Inflammatory macrophage (primary cell): Measurements from ENCODE around the gene KIR3DL1.
"Not testable (repeated sequence)": the region's sequence is repeated elsewhere in the genome, so short reads cannot be mapped to it uniquely, and the experiment has no call there.

Source experiments
- DNase-seq, 2 donors: peaks; one replicate each; pipeline ENCODE4 v3.0.0-alpha.2; 2020 to 2022

The KIR3DL1 gene

DNA sequence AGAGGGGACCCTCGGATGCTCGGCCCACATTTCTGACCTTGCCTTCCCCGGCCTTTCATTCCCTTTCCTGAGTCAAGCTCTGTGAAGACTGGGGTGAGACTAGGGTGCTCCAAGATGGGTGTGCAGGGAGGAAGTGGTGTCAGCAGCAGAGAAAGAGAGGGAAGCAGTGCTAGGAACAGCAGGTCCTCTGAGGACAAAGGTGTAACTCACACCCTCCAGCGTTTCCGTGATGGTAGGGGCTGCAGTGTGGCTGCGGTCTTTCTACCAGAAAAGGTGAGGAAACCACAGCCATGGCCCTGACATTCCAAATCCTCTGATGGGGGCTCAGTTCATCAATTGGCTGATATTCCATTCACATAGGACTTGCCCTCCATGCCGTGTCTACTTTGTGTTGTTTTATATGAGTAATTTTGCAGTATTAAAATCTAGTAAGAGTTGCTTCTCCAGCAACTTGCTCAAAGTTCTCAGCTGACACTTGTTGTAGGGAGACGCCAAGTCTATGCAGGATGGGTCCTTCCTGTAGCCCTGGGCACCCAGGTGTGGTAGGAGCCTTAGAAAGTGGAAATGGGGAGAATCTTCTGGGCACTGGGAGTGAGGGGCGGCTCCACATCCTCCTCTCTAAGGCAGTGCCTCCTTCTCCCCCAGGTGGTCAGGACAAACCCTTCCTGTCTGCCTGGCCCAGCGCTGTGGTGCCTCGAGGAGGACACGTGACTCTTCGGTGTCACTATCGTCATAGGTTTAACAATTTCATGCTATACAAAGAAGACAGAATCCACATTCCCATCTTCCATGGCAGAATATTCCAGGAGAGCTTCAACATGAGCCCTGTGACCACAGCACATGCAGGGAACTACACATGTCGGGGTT, 1.6 kb downstream of the KIR3DL1 start:
- no peak for DNase-seq

DNA sequence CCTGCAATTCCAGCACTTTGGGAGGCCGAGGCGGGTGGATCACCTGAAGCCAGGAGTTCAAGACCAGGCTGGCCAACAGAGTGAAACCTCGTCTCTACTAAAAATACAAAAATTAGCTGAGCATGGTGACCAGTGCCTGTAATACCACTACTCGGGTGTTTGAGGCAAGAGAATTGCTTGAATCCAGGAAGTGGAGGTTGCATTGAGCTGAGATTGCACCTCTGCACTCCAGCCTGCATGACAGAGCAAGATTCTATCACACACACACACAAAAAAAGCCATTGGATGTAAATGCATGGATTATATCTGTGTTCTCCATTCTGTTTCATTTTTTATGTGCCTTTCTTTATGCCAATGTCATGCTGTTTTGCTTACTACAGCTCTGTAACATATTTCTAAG, 8.1 kb downstream of the KIR3DL1 start:
- peak; percentile 45 to 72 for DNase-seq

DNA sequence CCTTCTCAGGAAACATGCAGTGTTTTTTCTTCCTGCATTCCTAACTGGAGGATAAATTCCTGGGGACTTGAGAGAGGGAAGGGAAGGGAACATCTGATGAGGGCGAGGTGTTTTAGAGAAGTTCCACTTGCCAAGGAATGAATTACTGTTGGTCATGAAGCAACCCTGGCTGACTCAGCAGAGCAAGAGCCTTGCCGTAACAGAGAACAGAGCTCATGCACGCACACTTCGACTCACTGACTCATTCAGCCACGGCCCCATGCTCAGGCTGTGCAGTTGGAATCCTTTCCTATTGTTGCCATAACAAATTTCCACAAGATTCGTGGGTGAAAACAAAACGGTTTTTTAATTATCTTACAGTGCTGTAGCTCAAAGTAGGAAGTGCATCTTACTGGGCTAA, 9.1 kb downstream of the KIR3DL1 start:
- DNase-seq, result peak; percentile 10 to 30

DNA sequence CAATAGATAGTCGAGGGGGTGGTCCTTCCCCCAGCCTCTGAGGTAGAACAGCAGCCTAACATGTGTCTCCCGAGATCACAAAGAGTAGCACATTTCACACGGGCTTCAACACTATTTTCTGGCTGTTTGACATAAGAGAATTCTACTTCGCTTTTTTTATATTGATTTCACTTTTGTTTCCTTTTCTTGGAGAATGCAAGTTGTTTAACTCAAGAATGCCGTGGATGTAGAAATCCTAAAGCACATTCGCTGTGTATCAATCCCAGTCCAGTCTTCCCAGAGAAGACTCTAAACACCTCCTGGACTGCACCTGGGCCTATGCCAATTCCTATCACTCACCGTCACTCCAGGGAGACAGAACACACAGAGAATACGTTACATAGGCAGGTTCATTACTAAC, 11.8 kb downstream of the KIR3DL1 start:
- DNase-seq, result peak; percentile 17 to 29

DNA sequence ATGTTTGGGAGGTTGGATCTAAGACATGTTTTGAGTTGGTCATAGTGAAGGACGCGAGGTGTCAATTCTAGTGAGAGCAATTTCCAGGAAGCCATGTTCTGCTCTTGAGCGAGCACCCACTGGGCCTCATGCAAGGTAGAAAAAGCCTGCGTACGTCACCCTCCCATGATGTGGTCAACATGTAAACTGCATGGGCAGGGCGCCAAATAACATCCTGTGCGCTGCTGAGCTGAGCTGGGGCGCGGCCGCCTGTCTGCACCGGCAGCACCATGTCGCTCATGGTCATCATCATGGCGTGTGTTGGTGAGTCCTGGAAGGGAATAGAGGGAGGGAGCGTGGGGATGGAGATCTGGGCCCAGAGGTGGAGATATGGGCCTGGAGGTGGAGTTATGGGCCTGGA, 16.2 kb downstream of the KIR3DL1 start, which contains the start of gene KIR2DS4:
Gene KIR2DS4, plus strand, starts transcription at position 181 of the 400 bp plus-strand sequence.
- not testable (repeated sequence) for DNase-seq

DNA sequence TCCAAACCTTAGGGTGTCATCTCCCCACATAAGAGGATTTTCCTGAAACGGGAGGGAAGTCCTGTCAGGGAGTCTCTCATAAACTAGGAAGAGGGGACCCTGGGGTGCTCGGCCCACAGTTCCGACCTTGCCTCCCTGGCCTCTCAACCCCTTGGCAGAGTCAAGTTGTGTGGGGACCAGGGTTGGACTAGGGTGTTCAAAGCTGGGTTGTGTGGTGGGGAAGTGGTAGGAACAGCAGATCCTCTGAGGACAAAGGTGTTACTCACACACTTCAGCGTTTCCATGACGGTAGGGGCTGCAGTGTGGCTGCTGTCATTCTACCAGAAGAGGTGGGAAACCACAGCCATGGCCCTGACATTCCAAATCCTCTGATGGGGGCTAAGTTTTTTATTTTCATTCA, 18.9 kb downstream of the KIR3DL1 start:
- DNase-seq, result not testable (repeated sequence)

DNA sequence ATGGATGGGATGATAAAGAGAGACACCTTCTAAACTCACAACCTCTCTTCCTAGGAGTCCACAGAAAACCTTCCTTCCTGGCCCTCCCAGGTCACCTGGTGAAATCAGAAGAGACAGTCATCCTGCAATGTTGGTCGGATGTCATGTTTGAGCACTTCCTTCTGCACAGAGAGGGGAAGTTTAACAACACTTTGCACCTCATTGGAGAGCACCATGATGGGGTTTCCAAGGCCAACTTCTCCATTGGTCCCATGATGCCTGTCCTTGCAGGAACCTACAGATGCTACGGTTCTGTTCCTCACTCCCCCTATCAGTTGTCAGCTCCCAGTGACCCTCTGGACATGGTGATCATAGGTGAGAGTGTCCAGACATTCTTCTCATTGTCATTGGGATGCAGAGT, 21.3 kb downstream of the KIR3DL1 start:
- peak; percentile 51 to 76 for DNase-seq

DNA sequence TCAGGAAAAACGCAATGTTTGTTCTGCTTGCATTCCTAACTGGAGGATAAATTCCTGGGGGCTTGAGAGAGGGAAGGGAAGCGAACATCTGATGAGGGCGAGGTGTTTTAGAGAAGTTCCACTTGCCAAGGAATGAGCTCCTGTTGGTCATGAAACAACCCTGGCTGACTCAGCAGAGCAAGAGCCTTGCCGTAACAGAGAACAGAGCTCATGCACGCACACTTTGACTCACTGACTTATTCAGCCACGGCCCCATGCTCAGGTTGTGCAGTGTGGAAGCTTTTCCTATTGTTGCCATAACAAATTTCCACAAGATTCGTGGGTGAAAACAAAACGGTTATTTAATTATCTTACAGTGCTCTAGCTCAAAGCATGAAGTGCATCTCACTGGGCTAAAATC, 26.9 kb downstream of the KIR3DL1 start:
- peak in 1 of 2 donors; percentile 18 for DNase-seq

DNA sequence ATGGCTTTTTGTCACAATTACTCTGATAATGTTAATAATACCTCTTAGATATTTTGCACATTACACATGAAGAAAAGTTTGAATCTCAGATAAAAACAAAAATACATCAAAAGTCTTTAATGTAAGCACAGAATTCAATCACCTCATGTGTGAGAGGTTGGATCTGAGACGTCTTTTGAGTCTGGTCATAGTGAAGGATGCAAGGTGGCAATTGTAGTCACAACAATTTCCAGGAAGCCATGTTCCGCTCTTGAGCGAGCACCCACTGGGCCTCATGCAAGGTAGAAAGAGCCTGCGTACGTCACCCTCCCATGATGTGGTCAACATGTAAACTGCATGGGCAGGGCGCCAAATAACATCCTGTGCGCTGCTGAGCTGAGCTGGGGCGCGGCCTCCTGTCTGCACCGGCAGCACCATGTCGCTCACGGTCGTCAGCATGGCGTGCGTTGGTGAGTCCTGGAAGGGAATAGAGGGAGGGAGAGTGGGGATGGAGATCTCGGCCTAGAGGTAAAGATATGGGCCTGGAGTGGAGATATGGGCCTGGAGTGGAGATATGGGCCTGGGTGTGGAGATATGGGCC, 33.9 kb downstream of the KIR3DL1 start, which contains the start of gene KIR3DL2:
Gene KIR3DL2, plus strand, starts transcription at position 383 of the 580 bp plus-strand sequence. Its CDS starts 33 bp downstream, at position 416.
- not testable (repeated sequence) for DNase-seq

DNA sequence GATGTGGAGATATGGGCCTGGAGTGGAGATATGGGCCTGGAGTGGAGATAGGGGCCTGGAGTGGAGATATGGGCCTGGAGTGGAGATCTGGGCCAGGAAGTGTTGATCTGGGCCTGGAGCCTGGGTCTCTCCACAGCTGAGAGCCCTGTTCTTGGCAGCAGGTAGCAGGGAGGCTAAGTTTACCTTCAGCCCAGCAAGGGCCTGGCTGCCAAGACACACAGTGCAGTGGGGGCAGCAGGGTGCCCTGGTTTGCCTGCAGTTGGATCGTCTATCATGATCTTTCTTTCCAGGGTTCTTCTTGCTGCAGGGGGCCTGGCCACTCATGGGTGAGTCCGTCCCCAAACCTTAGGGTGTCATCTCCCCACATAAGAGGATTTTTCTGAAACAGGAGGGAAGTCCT, 34.7 kb downstream of the KIR3DL1 start:
- no peak for DNase-seq

DNA sequence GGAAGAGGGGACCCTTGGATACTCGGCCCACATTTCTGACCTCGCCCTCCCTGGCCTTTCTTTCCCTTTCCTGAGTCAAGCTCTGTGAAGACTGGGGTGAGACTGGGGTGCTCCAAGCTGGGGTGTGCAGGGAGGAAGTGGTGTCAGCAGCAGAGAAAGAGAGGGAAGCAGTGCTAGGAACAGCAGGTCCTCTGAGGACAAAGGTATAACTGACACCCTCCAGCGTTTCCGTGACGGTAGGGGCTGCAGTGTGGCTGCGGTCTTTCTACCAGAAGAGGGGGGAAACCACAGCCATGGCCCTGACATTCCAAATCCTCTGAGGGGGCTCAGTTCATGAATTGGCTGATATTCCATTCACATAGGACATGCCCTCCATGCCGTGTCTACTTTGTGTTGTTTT, 35.1 kb downstream of the KIR3DL1 start:
- no peak for DNase-seq

DNA sequence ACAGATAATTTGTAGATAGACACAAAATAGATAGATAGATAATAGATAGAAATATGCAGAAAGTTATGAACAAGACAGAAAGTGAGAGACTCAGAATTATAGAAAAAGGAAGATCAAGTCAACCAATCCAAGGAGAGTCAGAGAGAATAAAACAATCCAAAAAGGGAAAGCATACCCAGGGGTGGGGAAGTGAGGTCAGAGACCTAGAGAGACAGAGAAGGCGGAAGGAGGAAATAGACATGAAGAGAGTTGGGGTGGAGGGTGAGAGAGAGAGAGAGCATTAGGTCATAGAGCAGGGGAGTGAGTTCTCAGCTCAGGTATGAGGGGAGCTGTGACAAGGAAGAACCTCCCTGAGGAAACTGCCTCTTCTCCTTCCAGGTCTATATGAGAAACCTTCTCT, 39.0 kb downstream of the KIR3DL1 start:
- DNase-seq, result peak; percentile 19 to 43

DNA sequence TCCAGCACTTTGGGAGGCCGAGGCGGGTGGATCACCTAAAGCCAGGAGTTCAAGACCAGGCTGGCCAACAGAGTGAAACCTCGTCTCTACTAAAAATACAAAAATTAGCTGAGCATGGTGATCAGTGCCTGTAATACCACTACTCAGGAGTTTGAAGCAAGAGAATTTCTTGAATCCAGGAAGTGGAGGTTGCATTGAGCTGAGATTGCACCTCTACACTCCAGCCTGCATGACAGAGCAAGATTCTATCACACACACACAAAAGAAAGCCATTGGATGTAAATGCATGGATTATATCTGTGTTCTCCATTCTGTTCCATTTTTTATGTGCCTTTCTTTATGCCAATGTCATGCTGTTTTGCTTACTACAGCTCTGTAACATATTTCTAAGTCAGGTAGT, 42.2 kb downstream of the KIR3DL1 start:
- DNase-seq, result peak in 1 of 2 donors; percentile 24

DNA sequence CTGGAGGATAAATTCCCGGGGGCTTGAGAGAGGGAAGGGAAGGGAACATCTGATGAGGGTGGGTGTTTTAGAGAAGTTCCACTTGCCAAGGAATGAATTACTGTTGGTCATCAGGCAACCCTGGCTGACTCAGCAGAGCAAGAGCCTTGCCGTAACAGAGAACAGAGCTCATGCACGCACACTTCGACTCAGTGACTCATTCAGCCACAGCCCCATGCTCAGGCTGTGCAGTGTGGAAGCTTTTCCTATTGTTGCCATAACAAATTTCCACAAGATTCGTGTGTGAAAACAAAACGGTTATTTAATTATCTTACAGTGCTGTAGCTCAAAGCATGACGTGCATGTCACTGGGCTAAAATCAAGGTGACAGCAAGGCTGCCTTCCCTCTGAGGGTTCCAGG, 43.2 kb downstream of the KIR3DL1 start:
- peak; percentile 71 to 81 for DNase-seq

DNA sequence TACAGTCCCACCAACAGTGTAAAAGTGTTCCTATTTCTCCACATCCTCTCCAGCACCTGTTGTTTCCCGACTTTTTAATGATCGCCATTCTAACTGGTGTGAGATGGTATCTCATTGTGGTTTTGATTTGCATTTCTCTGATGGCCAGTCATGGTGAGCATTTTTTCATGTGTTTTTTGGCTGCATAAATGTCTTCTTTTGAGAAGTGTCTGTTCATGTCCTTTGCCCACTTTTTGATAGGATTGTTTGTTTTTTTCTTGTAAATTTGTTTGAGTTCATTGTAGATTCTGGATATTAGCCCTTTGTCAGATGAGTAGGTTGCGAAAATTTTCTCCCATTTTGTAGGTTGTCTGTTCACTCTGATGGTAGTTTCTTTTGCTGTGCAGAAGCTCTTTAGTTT, 47.2 kb downstream of the KIR3DL1 start:
- not testable (repeated sequence) for DNase-seq

DNA sequence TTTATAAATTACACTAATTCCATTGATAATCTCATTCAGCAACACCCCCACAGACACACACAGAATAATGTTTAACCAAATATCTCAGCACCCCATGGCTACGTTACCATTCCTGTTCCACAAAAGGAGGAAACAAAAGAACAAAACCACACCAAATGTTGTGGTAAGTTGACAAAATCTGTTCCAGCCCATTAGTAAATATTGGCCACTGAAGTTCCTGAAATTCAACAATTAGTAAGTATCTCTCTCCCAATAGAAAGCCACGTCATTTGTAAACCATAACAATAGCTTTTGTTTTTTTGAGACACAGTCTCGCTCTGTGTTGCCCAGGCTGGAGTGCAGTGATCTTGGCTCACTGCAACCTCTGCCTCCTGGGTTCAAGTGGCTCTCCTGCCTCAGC, 55.4 kb downstream of the KIR3DL1 start:
- peak; percentile 47 to 77 for DNase-seq

DNA sequence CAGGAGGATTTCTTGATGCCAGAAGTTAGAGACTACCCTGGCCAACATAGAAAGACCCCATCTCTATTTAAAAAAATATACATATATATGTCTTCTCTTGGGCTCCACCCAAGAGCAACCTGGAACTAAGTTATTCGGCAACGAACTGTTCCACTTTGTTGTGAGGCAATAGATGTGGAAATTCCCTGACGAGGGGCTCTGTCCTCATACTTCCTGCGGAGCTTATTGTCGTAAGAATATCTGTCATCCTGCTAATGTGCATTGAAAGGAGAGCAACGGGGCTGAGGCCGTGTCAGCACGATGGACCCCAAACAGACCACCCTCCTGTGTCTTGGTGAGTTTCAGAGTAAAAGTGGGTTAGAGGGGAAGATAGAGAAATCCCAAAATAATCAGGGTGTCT, 57.7 kb downstream of the KIR3DL1 start, which contains the start of gene FCAR:
Gene FCAR, plus strand, starts transcription at position 246 of the 400 bp plus-strand sequence. Its CDS starts 55 bp downstream, at position 301.
- peak; percentile 88 to 95 for DNase-seq

DNA sequence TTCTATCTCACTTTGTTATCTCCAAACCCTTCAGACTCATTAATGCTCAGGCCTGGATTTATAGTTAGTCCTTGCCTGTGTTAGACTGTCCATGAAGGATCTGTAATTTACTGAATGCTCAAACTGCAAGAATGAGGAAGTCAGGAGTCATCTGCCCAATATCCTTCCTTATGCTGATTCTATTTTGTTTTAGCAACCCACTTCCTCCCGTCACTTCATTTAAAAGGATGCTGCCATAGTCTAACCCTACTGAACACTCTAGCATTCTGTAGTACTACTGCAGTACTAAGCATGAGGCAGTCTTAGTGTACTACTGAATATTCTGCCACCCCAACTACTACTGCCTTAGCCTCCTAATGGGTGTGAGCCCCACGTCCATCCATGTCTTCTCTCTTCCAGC, 59.2 kb downstream of the KIR3DL1 start:
- DNase-seq, result peak; percentile 72 to 84

DNA sequence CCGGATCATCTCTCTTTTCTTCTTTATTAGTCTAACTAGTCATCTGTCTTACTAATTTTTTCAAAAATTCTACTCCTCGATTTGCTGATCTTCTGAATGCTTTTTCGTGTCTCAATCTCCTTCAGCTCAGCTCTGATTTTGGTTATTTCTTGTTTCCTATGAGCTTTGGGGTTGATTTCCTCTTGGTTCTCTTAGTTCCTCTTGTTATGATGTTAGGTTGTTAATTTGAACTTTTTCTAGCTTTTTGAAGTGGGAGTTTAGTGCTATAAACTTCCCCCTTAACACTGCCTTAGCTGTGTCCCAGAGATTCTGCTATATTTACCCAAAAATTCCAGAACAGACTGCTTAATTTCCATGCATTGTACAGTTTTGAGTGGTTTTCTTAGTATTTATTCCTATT, 61.2 kb downstream of the KIR3DL1 start:
- peak; percentile 48 to 85 for DNase-seq
